ENCODE data around the gene GNAO1. TPM values are rescaled to one million over a fixed set of nuclear protein-coding genes. Genes with fewer than 3 reads are reported as not detected.
"Not testable (repeated sequence)": the region's sequence is repeated elsewhere in the genome, so short reads cannot be mapped to it uniquely, and the experiment has no call there.

GNAO1 gene
- total RNA-seq, 4 donors from 2014 or later: 0.50 to 1.5 (median 0.66) TPM

- TF ChIP-seq CTCF (IDR thresholded peaks at IDR 0.05) (no peak), POLR2A (IDR thresholded peaks at IDR 0.05) (no peak)
- WGBS, 2 donors: 46 to 48% methylated on average over 6 of the region's 6 CpGs
- no peaks in the 10 kb centered on the region for H3K27me3 ChIP-seq
- no peak for DNase-seq
- peak overlapping the region in 3 of 4 donors; percentile 10 to 53 (median 23) for H3K27ac ChIP-seq
- H3K4me1 ChIP-seq: peaks cover 0 to 37% (median 10%) of the 10 kb centered on the region in 3 donors
- H3K36me3 ChIP-seq: peaks cover 5 to 72% (median 6%) of the 10 kb centered on the region in 3 donors
- H3K9me3 ChIP-seq: no peaks in the 10 kb centered on the region
- no peak overlapping the region for H3K4me3 ChIP-seq
- intact Hi-C loops (cut with DNase I): no loop called here
These were observed 179.8 kb downstream of the GNAO1 start for GRCh38 chr16:56370875-56371659.

- intact Hi-C loops (cut with DNase I): no loop called here
- Histone ChIP-seq H3K27me3 (no peaks in the 10 kb centered on the region), H3K4me1 (peaks cover 0 to 37% (median 10%) of the 10 kb centered on the region in 3 donors), H3K4me3 (no peak overlapping the region), H3K27ac (peak overlapping the region in 3 of 4 donors; percentile 10 to 53 (median 23)), H3K36me3 (peaks cover 5 to 67% (median 6%) of the 10 kb centered on the region in 3 donors), H3K9me3 (no peaks in the 10 kb centered on the region)
- 62 to 71% methylated on average over 1 of the region's 1 CpG for WGBS, 2 donors
- TF ChIP-seq POLR2A (IDR thresholded peaks at IDR 0.05) (no peak), CTCF (IDR thresholded peaks at IDR 0.05) (no peak)
- no peak for DNase-seq
These were observed 180.3 kb downstream of the GNAO1 start for GRCh38 chr16:56371660-56371937.

GRCh38 chr16:56372013-56372634 lies 180.8 kb downstream of the GNAO1 start:
- DNase-seq: no peak
- peak overlapping the region in 3 of 4 donors; percentile 10 to 53 (median 23) for H3K27ac ChIP-seq
- H3K36me3 ChIP-seq: peaks cover 5 to 62% (median 6%) of the 10 kb centered on the region in 3 donors
- peaks cover 0 to 37% (median 10%) of the 10 kb centered on the region in 3 donors for H3K4me1 ChIP-seq
- H3K4me3 ChIP-seq: no peak overlapping the region
- intact Hi-C loops (cut with DNase I): no loop called here
- TF ChIP-seq CTCF (IDR thresholded peaks at IDR 0.05) (no peak), POLR2A (IDR thresholded peaks at IDR 0.05) (no peak)
- WGBS, 2 donors: 34 to 47% methylated on average over 7 of the region's 7 CpGs
- no peaks in the 10 kb centered on the region for H3K9me3 ChIP-seq
- H3K27me3 ChIP-seq: no peaks in the 10 kb centered on the region

GRCh38 chr16:56373003-56373402 lies 181.7 kb downstream of the GNAO1 start:
- Histone ChIP-seq H3K27me3 (no peaks in the 10 kb centered on the region), H3K36me3 (peaks cover 0 to 58% (median 6%) of the 10 kb centered on the region in 3 donors), H3K4me3 (no peak overlapping the region), H3K27ac (no peak overlapping the region), H3K4me1 (peaks cover 0 to 37% (median 10%) of the 10 kb centered on the region in 3 donors), H3K9me3 (no peaks in the 10 kb centered on the region)
- WGBS, 2 donors: 72% methylated on average over 4 of the region's 4 CpGs; no CpG with 5 or more reads in 1 of the 2 donors
- TF ChIP-seq POLR2A (IDR thresholded peaks at IDR 0.05) (no peak), CTCF (IDR thresholded peaks at IDR 0.05) (no peak)
- DNase-seq: no peak
- intact Hi-C loops (cut with DNase I): no loop called here

- Histone ChIP-seq H3K9me3 (peaks cover 0 to 11% (median under 1%) of the 10 kb centered on the region in 3 donors), H3K36me3 (peaks cover 2 to 68% (median 7%) of the 10 kb centered on the region in 3 donors), H3K4me1 (peaks cover 0 to 27% (median 9%) of the 10 kb centered on the region in 3 donors)
- intact Hi-C loops (cut with DNase I); H3K4me3 ChIP-seq; DNase-seq; H3K27me3 ChIP-seq; H3K27ac ChIP-seq: not testable (repeated sequence)
- 82 to 85% methylated on average over 6 of the region's 6 CpGs for WGBS, 2 donors
These were observed 184.5 kb downstream of the GNAO1 start for GRCh38 chr16:56375792-56376191.

- DNase-seq: not testable (repeated sequence)
These were observed 187.8 kb downstream of the GNAO1 start for GRCh38 chr16:56379044-56379443.

GRCh38 chr16:56380778-56381485 lies 189.6 kb downstream of the GNAO1 start:
- H3K4me3 ChIP-seq; DNase-seq; intact Hi-C loops (cut with DNase I); H3K4me1 ChIP-seq; H3K27ac ChIP-seq; H3K27me3 ChIP-seq: not testable (repeated sequence)
- WGBS, 2 donors: 97 to 98% methylated on average over 3 of the region's 3 CpGs
- Histone ChIP-seq H3K9me3 (peaks cover 0 to 20% (median 9%) of the 10 kb centered on the region in 3 donors), H3K36me3 (peaks cover 13 to 85% (median 31%) of the 10 kb centered on the region in 3 donors)

More at GRCh38 chr16:56379044-56379443, 187.8 kb downstream of the GNAO1 start:
- H3K9me3 ChIP-seq: peaks cover 0 to 20% (median 9%) of the 10 kb centered on the region in 3 donors
- H3K27me3 ChIP-seq; H3K27ac ChIP-seq; H3K4me1 ChIP-seq; intact Hi-C loops (cut with DNase I); H3K4me3 ChIP-seq: not testable (repeated sequence)
- peaks cover 13 to 83% (median 20%) of the 10 kb centered on the region in 3 donors for H3K36me3 ChIP-seq
- WGBS, 2 donors: 94 to 95% methylated on average over 6 of the region's 6 CpGs

All from esophagus squamous epithelium (tissue), 5 donors.